A549 (cell line): ENCODE measurements around the gene SIRPA. TPM values are rescaled to one million over a fixed set of nuclear protein-coding genes. Genes with fewer than 3 reads are reported as not detected.

Experiments used
- ATAC-seq, 2 experiments: fragments of 200-7000 bp in 1 of 2; fragments of >200 bp in 1 of 2; cut with Nextera tagmentation in 1 of 2; cut with Tn5 transposase in 1 of 2; 3 replicates each; pipeline versions ENCODE4 v1.8.0 to v1.9.1; 2018 to 2020; ENCODE audit warnings: mild to moderate bottlenecking in 1 of 2, moderate library complexity in 1 of 2
- CTCF ChIA-PET: fragments of 300-600 bp; sonication (Branson Sonifier 250); formaldehyde crosslinking; extraction: SDS; loops from one replicate; lab custom pipeline; 2021; ENCODE audit warnings: antibody characterized with exemption, inconsistent platforms; lab: Yijun Ruan, JAX
- POLR2A ChIA-PET: fragments of 350-600 bp; formaldehyde crosslinking; extraction: SDS; loops from one replicate; lab custom pipeline; 2021; ENCODE audit warnings: antibody characterized with exemption, inconsistent platforms; lab: Yijun Ruan, JAX
- DNase-seq, 2 experiments: peaks; one replicate each; pipeline versions ENCODE4 v3.0.0 to v3.0.0-alpha.2; 2011 to 2016; ENCODE audit warnings: low read depth in 1 of 2, low spot score in 1 of 2
- FAIRE-seq: peaks from 2 replicates; lab custom pipeline; 2011; peaks lifted over from hg19 to GRCh38; lab: Jason Lieb, UNC
- H3K27ac ChIP-seq, 2 experiments: fragments of >200 bp; sonication (Bioruptor Twin); formaldehyde crosslinking; 3 replicates each; pipeline ENCODE4 v1.5.1; 2016 to 2017
- H3K4me1 ChIP-seq: fragments of >200 bp; sonication (Bioruptor Twin); formaldehyde crosslinking; 3 replicates; pipeline ENCODE4 v1.6.1; 2016
- H3K4me2 ChIP-seq: fragments of >200 bp; sonication (Bioruptor Twin); formaldehyde crosslinking; 3 replicates; pipeline ENCODE4 v1.6.1; 2016
- H3K4me3 ChIP-seq: fragments of >200 bp; sonication (Bioruptor Twin); formaldehyde crosslinking; 3 replicates; pipeline ENCODE4 v1.5.1; 2016
- H3K9me3 ChIP-seq: fragments of >200 bp; sonication (Bioruptor Twin); formaldehyde crosslinking; 3 replicates; pipeline ENCODE4 v1.6.1; 2016
- BHLHE40 ChIP-seq: IDR thresholded peaks from 2 replicates; pipeline ENCODE4 v1.6.1; 2012; ENCODE audit warnings: low read depth, low read length, inconsistent platforms
- CHD4 ChIP-seq: fragments of 200-600 bp; sonication (generic); IDR thresholded peaks from 2 replicates; pipeline ENCODE4 v1.6.1; 2016; ENCODE audit warnings: antibody characterized with exemption, mild to moderate bottlenecking, borderline replicate concordance
- ESRRA ChIP-seq: fragments of 150-350 bp; IDR thresholded peaks from 2 replicates; pipeline ENCODE4 v1.6.1; 2014; ENCODE audit warnings: mild to moderate bottlenecking, low read length, borderline replicate concordance
- FOSL2 ChIP-seq, 2 experiments: fragments of 450-650 bp in 1 of 2; fragments of >200 bp in 1 of 2; sonication (Bioruptor Twin) in 1 of 2; formaldehyde crosslinking; IDR thresholded peaks; 2 replicates each; pipeline versions ENCODE4 v1.5.0 to v1.6.1; 2016 to 2020; ENCODE audit warnings: mild to moderate bottlenecking in 1 of 2, moderate library complexity in 1 of 2
- FOXS1 ChIP-seq: fragments of 250-450 bp; sonication (Bioruptor Pico); IDR thresholded peaks from 2 replicates; pipeline ENCODE4 v1.5.0; 2020; ENCODE audit warnings: mild to moderate bottlenecking, moderate library complexity
- HOXB13 ChIP-seq: fragments of 250-450 bp; sonication (Bioruptor Pico); IDR thresholded peaks from 2 replicates; pipeline ENCODE4 v1.5.0; 2020; ENCODE audit warnings: low read depth, mild to moderate bottlenecking, moderate library complexity
- HOXB5 ChIP-seq: fragments of 250-450 bp; sonication (Bioruptor Pico); IDR thresholded peaks from 2 replicates; pipeline ENCODE4 v1.5.0; 2020; ENCODE audit warnings: mild to moderate bottlenecking, moderate library complexity
- KDM5A ChIP-seq: fragments of 200-600 bp; sonication (generic); IDR thresholded peaks from 2 replicates; pipeline ENCODE4 v1.6.1; 2016; ENCODE audit warnings: antibody characterized with exemption, mild to moderate bottlenecking
- MAX ChIP-seq: IDR thresholded peaks from 2 replicates; pipeline ENCODE4 v1.6.1; 2012
- NPAS2 ChIP-seq: fragments of 250-450 bp; sonication (Bioruptor Pico); IDR thresholded peaks from 2 replicates; pipeline ENCODE4 v1.8.0; 2022; ENCODE audit warnings: mild to moderate bottlenecking, moderate library complexity, borderline replicate concordance
- NR3C1 ChIP-seq: fragments of >200 bp; sonication (Bioruptor Twin); formaldehyde crosslinking; IDR thresholded peaks from 3 replicates; pipeline ENCODE4 v1.6.1; 2017
- PBX3 ChIP-seq: IDR thresholded peaks from 2 replicates; pipeline ENCODE4 v1.6.1; 2012
- POLR2A ChIP-seq: IDR thresholded peaks from 2 replicates; pipeline ENCODE4 v1.6.1; 2012; ENCODE audit warnings: mild to moderate bottlenecking, low read length
- RAD21 ChIP-seq, 2 experiments: fragments of >200 bp in 1 of 2; sonication (Bioruptor Twin) in 1 of 2; formaldehyde crosslinking in 1 of 2; IDR thresholded peaks in 1 of 2; conservative IDR thresholded peaks in 1 of 2; 2 replicates in 1 of 2; 3 replicates in 1 of 2; pipeline ENCODE4 v1.6.1; 2012 to 2018; ENCODE audit warnings: inconsistent platforms in 1 of 2
- RARB ChIP-seq: fragments of 250-450 bp; sonication (Bioruptor Pico); IDR thresholded peaks from 2 replicates; pipeline ENCODE4 v1.8.0; 2021; ENCODE audit warnings: mild to moderate bottlenecking, moderate library complexity
- RCOR1 ChIP-seq: fragments of 150-350 bp; IDR thresholded peaks from 2 replicates; pipeline ENCODE4 v1.6.1; 2014; ENCODE audit warnings: antibody characterized with exemption, low read length, low read depth
- SMC3 ChIP-seq: fragments of >200 bp; sonication (Bioruptor Twin); formaldehyde crosslinking; IDR thresholded peaks from 3 replicates; pipeline ENCODE4 v1.6.1; 2018; ENCODE audit warnings: inconsistent platforms
- SREBF2 ChIP-seq: fragments of 450-650 bp; IDR thresholded peaks from 2 replicates; pipeline ENCODE4 v1.6.1; 2014; ENCODE audit warnings: mild to moderate bottlenecking, moderate library complexity
- TFCP2L1 ChIP-seq: fragments of 250-450 bp; sonication (Bioruptor Pico); IDR thresholded peaks from 2 replicates; pipeline ENCODE4 v1.5.0; 2021; ENCODE audit warnings: mild to moderate bottlenecking
- USF2 ChIP-seq: fragments of 450-650 bp; IDR thresholded peaks from 2 replicates; pipeline ENCODE4 v1.6.1; 2014; ENCODE audit warnings: antibody characterized with exemption
- ZNF302 ChIP-seq: fragments of 250-450 bp; sonication (Bioruptor Pico); IDR thresholded peaks from 2 replicates; pipeline ENCODE4 v1.9.0; 2021; ENCODE audit warnings: inconsistent platforms, mild to moderate bottlenecking, moderate library complexity
- ZSCAN20 ChIP-seq: fragments of 250-450 bp; sonication (Bioruptor Pico); IDR thresholded peaks from 2 replicates; pipeline ENCODE4 v1.8.0; 2022; ENCODE audit warnings: mild to moderate bottlenecking, moderate library complexity
- WGBS: methylation state at CpG from one replicate; pipeline ENCODE4 v1.1.6; 2017; ENCODE audit errors: missing lambda C conversion rate; 5-methylcytosine and 5-hydroxymethylcytosine counted together
- polyA plus RNA-seq, 4 experiments: library from polyadenylated mRNA; depleted of rRNA in 3 of 4; stranded (reverse); fragments of >200 nt; fragmentation: RNase III in 1 of 4; extraction: RNeasy Plus Mini Kit Qiagen cat#74134 plus additional on column Dnase treatment in 1 of 4; gene quantifications; 2 replicates in 3 of 4; 3 replicates in 1 of 4; pipeline ENCODE4 v1.2.3, GENCODE V29; 2011 to 2017
- TF ChIP-seq, protein P1 (sequence below): IDR thresholded peaks from 2 replicates; pipeline ENCODE4 v1.6.1; 2012; ENCODE audit warnings: low read depth, borderline replicate concordance

SIRPA gene
- polyA plus RNA-seq, 2 of the 4 experiments (the other 2 are of a cell fraction): 12.8 to 21.6 TPM

GRCh38 chr20:1879369-1879768 lies 15.8 kb upstream of the SIRPA start:
- Histone ChIP-seq H3K4me1 (peaks cover 11% of the 10 kb centered on the region), H3K27ac (no peak overlapping the region), H3K9me3 (no peaks in the 10 kb centered on the region), H3K4me2 (no peak overlapping the region), H3K4me3 (no peak overlapping the region)
- no peak for DNase-seq
- no peak for ATAC-seq
- TF ChIP-seq, protein P1, sequence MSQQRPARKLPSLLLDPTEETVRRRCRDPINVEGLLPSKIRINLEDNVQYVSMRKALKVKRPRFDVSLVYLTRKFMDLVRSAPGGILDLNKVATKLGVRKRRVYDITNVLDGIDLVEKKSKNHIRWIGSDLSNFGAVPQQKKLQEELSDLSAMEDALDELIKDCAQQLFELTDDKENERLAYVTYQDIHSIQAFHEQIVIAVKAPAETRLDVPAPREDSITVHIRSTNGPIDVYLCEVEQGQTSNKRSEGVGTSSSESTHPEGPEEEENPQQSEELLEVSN: no peak
- TF ChIP-seq HOXB5 (CRISPR knock-in tag) (no peak), POLR2A (no peak), RCOR1 (no peak)
- ChIA-PET CTCF (interaction anchor here (1.1 to 2.2 kb wide), 4 partner anchors 10 to 102 kb away, joined by 3 to 10 read pairs (median 6); no protein-coding TSS in a partner anchor), POLR2A (no interaction called here)
- no peak for FAIRE-seq
- WGBS: 86% methylated on average over 9 of the region's 9 CpGs

- ChIA-PET POLR2A (no interaction called here), CTCF (interaction anchor here (1.4 to 2.2 kb wide), 3 partner anchors 9 to 102 kb away, joined by 4 to 10 read pairs (median 9); no protein-coding TSS in a partner anchor)
- no peak for DNase-seq
- no peak for ATAC-seq
- TF ChIP-seq CHD4 (no peak), ESRRA (no peak), NPAS2 (CRISPR knock-in tag) (no peak), SREBF2 (no peak), ZSCAN20 (no peak), HOXB5 (CRISPR knock-in tag) (no peak), RAD21 (conservative IDR thresholded peaks at IDR 0.05 in 1 of 2, IDR thresholded peaks at IDR 0.05 in 1 of 2) (no peak), TFCP2L1 (no peak), BHLHE40 (no peak), FOXS1 (no peak), MAX (no peak), NR3C1 (no peak), FOSL2 (IDR thresholded peaks at IDR 0.05) (no peak), FOSL2 (CRISPR knock-in tag; IDR thresholded peaks at IDR 0.05) (no peak), SMC3 (no peak), KDM5A (no peak)
- no peak overlapping the region for H3K27ac ChIP-seq
- no peak for FAIRE-seq
- H3K4me1 ChIP-seq: peaks cover 5% of the 10 kb centered on the region
- H3K4me2 ChIP-seq: no peak overlapping the region
- no peak overlapping the region for H3K4me3 ChIP-seq
- no peaks in the 10 kb centered on the region for H3K9me3 ChIP-seq
- WGBS: 46% methylated on average over 4 of the region's 4 CpGs
Observed at GRCh38 chr20:1879934-1880333, 15.3 kb upstream of the SIRPA start.

DNA sequence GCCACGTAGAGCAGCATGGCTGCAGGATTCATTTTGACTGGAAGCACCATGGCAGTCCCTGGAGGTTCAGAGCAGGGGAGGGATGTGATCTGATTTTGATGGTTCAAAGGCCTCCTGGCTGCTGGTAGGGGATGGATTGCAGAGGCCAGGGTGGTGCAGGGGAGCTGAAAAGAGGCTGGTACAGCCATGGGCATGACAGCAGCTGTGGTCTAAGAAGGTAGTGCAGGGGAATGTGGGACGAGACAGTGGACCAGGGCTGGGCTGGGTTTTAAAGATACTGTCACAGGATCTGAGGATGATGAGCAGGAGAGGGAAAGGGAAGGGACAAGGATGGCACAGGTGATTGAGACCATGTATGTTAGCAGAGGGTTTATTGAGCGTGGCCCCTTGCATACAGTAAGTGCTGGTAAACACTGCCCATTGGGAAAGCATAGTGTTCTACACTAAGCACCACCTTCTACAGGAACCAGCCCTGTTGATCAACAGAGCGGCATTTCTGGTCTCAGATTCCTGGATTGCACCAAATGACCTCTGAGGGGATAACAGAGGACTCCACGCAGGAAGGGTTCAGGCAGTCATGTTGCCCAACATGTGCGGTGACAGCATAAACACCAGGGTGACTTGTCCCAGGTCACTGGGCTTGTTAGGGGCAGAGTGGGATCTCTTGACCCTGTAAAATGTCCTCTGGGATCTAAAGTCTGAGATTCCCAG lies 14.5 kb upstream of the SIRPA start:
- POLR2A ChIA-PET: no interaction called here
- Histone ChIP-seq H3K4me2 (no peak overlapping the region), H3K4me1 (no peaks in the 10 kb centered on the region; the same call in 2 of the 3 replicates), H3K27ac (no peak overlapping the region), H3K9me3 (no peaks in the 10 kb centered on the region), H3K4me3 (no peak overlapping the region)
- DNase-seq (no peak), ATAC-seq (peak in 1 of 2 experiments; percentile 52; a peak in 3 of 6 replicates), FAIRE-seq (no peak)
- CTCF ChIA-PET: no interaction called here
- WGBS: 91% methylated on average over 6 of the region's 6 CpGs
- TF ChIP-seq PBX3: no peak
- no peak for TF ChIP-seq ZNF302 (CRISPR knock-in tag)
- no peak for TF ChIP-seq RARB (CRISPR knock-in tag)
- TF ChIP-seq USF2: no peak
- no peak for TF ChIP-seq HOXB13
